ENCODE data around the gene ASIC3.

DNA sequence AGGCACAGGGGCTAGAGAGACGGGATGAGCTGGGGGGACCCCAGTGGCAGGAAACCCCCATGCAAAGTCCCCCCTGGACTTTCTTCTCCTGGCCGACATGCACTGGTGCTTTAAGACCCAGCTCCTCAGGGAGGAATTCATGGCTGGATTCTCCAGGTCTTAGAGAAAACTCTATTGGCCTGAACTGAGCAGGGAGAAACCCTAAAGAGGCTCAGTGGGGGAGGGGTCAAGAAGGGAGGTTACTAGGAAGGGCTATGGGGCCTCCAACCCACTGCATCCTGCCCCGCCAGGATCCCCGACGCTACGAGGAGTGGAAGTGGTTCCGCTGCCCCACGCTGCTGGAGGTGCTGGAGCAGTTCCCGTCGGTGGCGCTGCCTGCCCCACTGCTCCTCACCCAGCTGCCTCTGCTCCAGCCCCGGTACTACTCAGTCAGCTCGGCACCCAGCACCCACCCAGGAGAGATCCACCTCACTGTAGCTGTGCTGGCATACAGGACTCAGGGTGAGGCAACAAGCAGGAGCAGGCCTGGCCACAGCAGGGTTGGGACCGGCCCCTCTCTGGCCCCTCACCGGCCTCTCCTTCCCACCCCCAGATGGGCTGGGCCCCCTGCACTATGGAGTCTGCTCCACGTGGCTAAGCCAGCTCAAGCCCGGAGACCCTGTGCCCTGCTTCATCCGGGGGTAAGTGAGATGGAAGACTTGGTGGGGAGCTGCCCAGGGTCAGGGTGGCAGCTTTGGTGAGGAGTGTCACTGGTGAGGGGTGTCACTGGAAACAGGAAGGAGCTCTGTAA lies 37.8 kb upstream of the ASIC3 start:
- TF ChIP-seq, protein P1, sequence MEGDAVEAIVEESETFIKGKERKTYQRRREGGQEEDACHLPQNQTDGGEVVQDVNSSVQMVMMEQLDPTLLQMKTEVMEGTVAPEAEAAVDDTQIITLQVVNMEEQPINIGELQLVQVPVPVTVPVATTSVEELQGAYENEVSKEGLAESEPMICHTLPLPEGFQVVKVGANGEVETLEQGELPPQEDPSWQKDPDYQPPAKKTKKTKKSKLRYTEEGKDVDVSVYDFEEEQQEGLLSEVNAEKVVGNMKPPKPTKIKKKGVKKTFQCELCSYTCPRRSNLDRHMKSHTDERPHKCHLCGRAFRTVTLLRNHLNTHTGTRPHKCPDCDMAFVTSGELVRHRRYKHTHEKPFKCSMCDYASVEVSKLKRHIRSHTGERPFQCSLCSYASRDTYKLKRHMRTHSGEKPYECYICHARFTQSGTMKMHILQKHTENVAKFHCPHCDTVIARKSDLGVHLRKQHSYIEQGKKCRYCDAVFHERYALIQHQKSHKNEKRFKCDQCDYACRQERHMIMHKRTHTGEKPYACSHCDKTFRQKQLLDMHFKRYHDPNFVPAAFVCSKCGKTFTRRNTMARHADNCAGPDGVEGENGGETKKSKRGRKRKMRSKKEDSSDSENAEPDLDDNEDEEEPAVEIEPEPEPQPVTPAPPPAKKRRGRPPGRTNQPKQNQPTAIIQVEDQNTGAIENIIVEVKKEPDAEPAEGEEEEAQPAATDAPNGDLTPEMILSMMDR (IDR thresholded peaks at IDR 0.05) = no peak
- TF ChIP-seq POLR2A (IDR thresholded peaks at IDR 0.05) = no peak
